H1 (cell line): ENCODE data around the gene GJD3. TPM values are rescaled to one million over a fixed set of nuclear protein-coding genes. Genes with fewer than 3 reads are reported as not detected.
A peak's percentile ranks its signal among the peaks of the same experiment; 100 is the strongest.

ENCODE experiments used
- HDAC2 ChIP-seq, 2 experiments: fragments of 300-600 bp in 1 of 2; sonication (generic) in 1 of 2; IDR thresholded peaks; 2 replicates each; pipeline ENCODE4 v1.6.1; 2011 to 2012; ENCODE audit warnings: low read depth in 2 of 2, low read length in 2 of 2, mild to moderate bottlenecking in 2 of 2, moderate library complexity in 2 of 2, borderline replicate concordance in 1 of 2, inconsistent platforms in 1 of 2
- POLR2A ChIP-seq, 2 experiments: IDR thresholded peaks; 1 replicate in 1 of 2; 2 replicates in 1 of 2; pipeline ENCODE4 v1.6.1; 2011; ENCODE audit warnings: low read depth in 2 of 2, low read length in 2 of 2, mild to moderate bottlenecking in 2 of 2; ENCODE audit errors: control extremely low read depth in 1 of 2
- SRF ChIP-seq: IDR thresholded peaks from 2 replicates; pipeline ENCODE4 v1.6.1; 2011; ENCODE audit warnings: mild to moderate bottlenecking, low read depth, low read length, moderate library complexity
- polyA plus RNA-seq, 7 experiments: library from polyadenylated mRNA; depleted of rRNA in 3 of 7; stranded (reverse) in 5 of 7; unstranded in 2 of 7; fragments of >200 nt in 5 of 7; fragments of 200-250 nt in 2 of 7; gene quantifications; 1 replicate in 5 of 7; 2 replicates in 1 of 7; 4 replicates in 1 of 7; pipeline versions ENCODE4 v1.2.1 to v1.2.3, GENCODE V29; 2011 to 2013; ENCODE audit warnings: missing spikeins in 2 of 7, mixed read lengths in 2 of 7
- total RNA-seq: library from RNA; stranded (reverse); fragmentation: NEBNext Ultra II Directional; extraction: Animal tissue kit (Norgen Biotek cat#: 25700); gene quantifications from 2 replicates; pipeline ENCODE4 v1.2.1, GENCODE V29; 2021
- TF ChIP-seq, protein P1 (sequence below): IDR thresholded peaks from 2 replicates; pipeline ENCODE4 v1.6.1; 2012; ENCODE audit warnings: inconsistent platforms

Gene GJD3
- total and polyA plus RNA-seq, 2 of the 8 experiments (the other 6 are each of a cell fraction or from before 2014, with no cell fraction given), result 0.53 to 1.9 TPM

DNA sequence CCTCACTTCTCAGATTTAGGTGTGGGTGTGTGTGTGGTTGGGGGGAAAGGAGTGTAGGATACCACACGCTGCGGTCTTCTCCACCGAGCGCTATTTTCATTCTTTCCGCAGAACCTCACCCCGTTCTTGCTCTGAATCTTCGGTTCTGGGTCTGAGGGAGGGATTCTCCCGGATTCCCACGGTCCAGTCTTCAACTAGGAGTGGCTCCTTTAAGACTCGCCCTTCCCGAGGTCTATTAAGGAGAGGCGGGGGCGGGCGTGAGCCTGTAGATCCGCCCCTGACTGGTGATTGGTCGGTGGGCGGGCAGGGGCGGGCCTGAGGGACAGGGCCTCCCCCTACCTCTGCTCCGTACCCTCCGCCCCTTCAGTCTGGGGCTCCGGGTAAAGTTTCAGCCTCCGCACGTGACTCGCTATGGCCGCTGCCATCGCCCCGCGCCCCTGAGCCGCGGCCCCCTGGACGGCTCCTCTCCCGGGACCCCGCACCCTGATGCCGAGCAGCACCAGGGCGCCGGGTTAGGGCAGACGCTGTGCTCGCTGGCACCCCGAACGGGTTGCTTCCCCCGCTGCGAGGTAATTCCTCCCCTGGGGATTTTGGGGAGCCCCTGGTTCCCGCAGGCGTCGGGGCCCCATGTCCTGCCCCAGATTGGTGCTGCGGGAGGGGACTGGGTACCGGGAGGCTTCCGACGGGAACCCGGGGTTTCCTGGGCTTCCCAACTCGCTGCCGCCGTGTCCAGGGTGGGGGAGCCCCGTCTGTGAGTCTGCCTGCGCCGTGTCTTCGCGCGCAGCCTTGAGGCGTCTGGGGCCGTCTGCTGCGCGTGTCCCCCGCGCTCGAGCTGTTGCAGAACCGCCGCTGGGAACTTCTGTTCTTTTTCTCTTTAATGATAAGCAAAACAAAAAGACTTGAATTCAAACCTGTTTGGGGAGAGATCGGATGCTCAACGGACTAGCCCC lies 46.4 kb downstream of the GJD3 start (continued):
- TF ChIP-seq, protein P1, sequence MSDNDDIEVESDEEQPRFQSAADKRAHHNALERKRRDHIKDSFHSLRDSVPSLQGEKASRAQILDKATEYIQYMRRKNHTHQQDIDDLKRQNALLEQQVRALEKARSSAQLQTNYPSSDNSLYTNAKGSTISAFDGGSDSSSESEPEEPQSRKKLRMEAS, result peak; percentile 80
- no peak; a peak in 1 of 4 replicates for TF ChIP-seq HDAC2 (IDR thresholded peaks at IDR 0.05; ENCODE audit: borderline replicate concordance in 1 of 2, low read depth in 2 of 2, low read length in 2 of 2)
- no peak for TF ChIP-seq SRF
- TF ChIP-seq POLR2A (IDR thresholded peaks at IDR 0.05; ENCODE audit: control extremely low read depth in 1 of 2, low read depth in 2 of 2, low read length in 2 of 2), result peak in 1 of 2 experiments; percentile 41; a peak in 1 of 3 replicates
- TF ChIP-seq, all 59 proteins: peak for 22
